ENCODE data around the gene INSM2.

The INSM2 gene, protein sequence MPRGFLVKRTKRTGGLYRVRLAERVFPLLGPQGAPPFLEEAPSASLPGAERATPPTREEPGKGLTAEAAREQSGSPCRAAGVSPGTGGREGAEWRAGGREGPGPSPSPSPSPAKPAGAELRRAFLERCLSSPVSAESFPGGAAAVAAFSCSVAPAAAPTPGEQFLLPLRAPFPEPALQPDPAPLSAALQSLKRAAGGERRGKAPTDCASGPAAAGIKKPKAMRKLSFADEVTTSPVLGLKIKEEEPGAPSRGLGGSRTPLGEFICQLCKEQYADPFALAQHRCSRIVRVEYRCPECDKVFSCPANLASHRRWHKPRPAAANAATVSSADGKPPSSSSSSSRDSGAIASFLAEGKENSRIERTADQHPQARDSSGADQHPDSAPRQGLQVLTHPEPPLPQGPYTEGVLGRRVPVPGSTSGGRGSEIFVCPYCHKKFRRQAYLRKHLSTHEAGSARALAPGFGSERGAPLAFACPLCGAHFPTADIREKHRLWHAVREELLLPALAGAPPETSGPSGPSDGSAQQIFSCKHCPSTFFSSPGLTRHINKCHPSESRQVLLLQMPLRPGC

DNA sequence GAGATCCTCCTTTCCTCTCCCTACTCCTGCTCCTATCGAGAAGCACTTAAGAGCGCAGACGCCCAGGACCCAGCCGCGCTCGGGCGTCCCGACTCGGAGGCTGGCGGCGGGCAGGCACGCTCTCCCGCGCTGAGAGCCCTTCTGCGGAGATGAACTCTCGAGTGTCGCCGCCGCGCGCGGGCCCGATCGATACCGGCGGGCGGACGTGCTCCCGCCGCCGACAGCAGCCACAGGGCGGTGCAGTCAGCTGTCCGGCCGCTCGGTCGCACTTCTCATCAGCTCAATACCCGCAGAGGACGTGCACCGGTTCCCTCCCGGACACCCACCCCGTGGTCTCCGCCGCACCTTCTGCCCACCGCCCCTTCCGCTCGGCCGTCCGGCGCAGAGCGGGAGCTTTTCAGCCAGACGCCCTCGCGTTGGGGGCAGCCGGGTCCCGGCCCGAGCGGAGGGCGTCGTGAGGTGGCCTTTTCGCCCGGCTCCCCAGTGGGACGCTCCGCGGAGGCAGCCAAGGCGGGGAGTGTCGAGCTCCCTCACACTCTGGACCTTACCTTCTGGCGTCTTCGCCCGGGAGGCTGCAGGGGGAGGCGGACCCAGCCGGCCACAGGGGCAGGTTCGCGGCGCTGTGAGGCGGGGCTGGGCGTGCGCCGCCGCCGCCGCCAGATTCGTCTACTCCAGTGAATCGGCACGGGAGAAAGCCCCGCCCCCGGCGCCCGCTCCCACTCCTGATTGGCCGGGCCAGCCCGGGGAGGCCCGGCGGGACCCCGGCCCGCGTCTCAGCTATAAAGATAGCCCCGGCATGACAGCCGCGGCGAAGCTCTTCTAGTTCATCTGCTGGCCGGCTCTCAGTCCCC, at the start of gene INSM2:
INSM2 (plus strand) TSS at position 808 of the 851 bp plus-strand sequence. CDS start 89 bp downstream, outside the sequence.
- DNase-seq: peak; percentile 51

DNA sequence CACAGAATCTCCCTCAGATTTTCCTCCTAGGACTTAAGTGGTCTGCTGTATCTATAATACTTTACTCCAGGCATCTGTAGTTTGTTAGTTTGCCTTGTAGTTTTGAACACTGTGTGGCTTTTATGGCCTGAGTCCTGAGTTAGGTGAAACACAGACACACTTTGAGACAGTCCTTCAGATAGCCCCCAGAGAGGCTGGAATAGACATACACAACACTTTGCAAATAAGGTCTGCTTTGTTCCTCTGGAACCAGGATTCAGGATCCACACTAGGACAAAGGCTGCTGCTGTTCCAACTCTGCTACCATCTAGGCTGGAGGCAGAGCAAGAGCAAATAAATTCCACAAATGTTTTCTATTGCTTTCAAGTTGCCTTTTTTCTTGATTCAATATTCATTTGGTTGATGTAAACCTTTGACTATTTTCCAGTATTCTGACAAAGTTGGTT, 41.4 kb upstream of the INSM2 start:
- DNase-seq: no peak

DNA sequence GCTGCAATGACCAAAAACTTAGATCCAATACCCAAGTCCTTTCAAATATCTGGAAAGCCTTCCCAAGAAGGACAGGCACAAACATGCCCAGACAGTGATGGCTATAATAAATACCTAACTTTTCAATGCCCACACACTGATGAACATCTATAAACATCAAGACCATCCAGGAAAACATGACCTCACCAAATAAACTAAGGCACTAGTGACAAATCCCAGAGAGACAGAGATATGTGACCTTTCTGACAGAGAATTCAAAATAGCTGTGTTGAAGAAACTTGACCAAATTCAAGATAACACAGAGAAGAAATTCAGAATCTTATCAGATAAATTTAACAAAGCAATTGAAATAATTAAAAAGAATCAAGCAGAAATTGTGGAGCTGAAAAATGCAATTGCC, 38.7 kb upstream of the INSM2 start:
- no peak for DNase-seq

DNA sequence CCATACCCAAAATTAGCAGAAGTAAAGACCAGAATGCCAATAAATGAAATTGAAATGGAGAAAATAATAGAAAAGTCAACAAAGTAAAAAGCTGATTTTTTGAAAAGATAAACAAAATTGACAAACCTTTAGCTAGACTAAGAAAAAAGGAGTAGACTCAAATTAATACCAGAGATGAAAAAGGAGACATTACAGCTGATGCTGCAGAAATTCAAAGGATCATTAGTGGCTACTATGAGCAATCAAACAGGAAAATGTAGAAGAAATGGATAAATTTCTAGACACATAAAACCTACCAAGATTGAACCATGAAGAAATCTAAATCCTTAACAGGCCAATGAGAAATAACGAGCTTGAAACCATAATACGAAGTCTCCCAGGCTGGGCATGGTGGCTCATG, 34.8 kb upstream of the INSM2 start:
- DNase-seq: no peak

DNA sequence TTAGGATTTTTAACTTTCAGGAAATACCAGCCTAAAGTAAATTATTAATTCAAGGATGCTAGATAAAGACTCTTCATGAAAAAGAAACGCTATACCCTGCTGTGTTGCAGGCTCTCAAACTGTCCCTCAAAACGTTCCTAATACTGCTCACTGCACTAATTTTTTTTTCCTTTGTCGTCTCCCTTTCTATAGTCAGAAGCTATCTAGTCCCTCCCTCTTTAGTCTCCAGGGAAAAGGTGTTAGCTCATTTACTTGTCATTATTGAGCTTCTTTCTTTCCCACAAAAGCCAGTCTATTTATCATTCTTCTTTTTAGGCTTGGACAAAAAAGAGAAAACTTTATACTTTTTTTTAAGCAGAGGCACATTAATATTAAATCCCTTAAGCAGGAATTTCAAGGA, 30.3 kb upstream of the INSM2 start:
- DNase-seq: no peak

DNA sequence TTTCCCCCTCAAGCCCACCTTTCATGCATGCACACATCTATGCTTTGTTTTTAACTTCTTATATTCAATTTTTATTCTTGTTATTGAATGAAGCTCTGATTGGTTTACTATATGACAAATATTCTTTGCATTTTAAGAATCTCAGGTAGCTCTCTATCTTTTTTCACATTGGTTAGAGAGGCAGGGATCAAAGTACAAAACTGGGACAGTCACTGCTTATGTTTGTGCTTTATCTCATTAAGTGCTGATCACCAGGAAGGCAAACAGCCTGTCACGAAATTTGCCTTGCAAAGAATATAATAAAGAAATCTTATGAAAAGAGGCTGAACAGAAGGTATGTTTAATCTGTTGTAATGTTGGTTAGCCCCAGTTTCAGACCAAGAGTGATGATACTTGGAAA, 29.7 kb upstream of the INSM2 start:
- no peak for DNase-seq

DNA sequence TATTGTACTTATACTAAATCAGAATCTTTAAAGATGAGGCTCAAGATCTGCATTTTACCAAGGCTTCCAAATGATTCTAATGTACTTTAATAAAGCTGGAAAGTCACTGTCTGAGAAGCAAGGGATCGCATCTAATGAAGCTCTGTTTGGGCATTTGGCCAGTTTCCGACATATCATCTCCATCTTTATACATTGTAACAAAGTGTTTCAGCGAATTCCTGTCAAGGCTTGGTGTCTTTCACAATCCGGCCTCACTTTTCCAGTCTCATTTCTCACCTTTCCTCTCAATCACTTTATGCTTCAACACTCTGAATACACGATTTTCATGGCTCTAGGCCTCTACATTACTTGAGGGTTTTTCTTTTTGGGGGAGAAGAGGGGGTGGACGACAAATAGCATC, 27.5 kb upstream of the INSM2 start:
- DNase-seq: no peak

DNA sequence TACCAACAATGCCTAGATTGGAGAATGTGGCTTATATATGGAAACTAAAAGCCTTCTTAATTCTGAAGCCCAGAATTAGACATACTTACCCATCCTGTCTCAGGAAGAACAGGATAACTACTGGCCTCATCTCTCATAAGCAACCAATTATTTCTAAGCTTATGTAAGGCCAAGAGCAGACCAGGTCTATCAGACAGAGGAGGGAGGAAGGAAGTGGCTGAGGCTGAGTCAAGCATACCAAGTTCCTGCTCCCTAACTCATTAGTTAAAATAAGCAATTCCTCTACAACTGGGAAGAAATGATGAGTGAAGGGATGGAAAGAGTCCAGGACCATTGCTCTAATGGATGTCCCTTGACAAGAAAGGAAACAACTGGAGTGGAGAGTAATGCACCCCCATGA, 27.0 kb upstream of the INSM2 start:
- no peak for DNase-seq

DNA sequence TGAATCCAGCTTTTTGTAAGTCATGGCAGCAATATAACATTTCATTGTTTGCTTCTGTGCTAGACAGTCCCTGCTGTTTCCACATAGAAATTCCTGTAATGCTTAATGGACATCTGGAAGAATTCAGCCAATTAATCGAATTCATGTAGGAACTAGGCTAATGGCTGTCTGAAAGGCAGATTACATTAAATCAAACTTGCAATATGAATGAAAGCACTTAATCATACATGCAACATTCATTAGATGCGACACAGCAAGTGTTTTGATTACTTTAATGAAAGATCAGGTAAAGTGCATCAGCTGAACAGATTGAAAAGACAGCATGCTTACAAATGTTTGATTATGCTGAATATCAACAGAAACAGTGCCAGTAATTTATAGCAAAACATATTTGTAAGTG, 24.1 kb upstream of the INSM2 start:
- no peak for DNase-seq

DNA sequence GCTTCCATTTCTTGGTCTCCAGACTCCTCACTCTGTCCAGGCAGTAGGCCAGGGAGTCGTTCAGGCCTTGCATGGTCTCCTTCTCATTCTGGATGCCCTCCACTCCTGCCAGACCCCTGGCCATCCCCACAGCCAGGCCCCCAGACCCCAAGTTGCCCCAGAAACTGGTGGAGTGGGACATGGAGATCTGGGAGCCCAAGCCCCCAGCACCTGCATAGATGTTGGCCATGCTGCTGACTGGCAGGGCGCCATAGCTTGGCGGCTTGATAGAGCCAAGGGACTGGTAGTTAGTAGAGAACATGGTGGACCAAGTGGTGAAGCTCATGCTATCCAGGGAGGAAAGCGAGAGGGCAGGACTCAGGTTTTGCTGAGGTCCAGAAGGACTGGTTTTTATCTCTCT, 21.2 kb upstream of the INSM2 start:
- DNase-seq: no peak

DNA sequence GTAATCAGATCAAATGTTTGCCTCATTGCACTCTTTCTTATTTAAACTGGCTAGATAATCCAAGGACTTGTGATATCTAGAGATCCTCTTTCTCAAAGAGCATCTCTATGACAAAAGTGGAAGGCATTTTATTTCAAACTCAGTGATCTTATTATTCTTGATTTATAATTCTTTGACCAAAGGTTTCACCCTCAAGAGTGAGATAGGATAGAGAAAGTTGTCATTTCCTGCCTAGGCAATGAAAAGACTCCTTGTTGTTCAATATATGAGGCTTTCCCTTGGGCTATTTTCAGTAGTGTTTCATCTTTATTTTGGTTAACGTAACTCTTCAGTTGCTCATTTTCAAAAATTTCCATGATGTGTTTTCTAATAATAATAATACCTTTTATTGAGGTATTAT, 18.0 kb upstream of the INSM2 start:
- DNase-seq: no peak

DNA sequence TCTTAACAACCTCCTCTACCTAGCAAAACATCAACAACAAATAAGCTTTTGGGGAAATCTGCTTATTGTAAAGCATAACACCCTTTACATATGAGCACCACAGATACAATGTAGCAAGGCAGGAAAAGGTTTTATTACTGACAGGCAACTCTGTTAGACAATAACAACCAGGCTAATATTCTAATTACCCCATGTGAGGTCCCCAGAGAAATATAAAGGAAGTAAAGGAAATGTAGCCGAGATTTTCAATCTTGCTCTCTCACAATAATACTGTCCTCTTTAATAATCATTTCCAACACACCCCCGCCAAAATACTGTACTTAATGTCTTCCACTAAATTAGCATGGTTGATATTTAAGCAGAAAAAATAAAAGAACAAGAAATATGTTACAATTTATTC, 14.0 kb upstream of the INSM2 start:
- DNase-seq: no peak

DNA sequence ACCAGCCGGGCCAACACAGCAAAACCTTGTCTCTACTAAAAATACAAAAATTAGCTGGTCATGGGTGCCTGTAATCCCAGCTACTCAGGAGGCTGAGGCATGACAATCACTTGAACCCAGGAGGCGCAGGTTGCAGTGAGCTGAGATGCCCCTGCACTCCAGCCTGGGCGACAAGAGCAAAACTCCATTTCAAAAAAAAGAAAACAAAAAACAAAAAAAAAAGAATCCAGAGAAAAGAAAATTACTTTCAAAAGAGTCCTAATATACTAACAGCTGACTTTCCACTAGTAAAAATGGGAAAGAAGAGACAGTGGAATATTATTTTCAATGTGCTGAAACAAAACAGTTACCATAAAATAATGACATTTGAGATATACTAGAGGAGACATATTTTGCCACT, 8.3 kb upstream of the INSM2 start:
- DNase-seq: no peak

DNA sequence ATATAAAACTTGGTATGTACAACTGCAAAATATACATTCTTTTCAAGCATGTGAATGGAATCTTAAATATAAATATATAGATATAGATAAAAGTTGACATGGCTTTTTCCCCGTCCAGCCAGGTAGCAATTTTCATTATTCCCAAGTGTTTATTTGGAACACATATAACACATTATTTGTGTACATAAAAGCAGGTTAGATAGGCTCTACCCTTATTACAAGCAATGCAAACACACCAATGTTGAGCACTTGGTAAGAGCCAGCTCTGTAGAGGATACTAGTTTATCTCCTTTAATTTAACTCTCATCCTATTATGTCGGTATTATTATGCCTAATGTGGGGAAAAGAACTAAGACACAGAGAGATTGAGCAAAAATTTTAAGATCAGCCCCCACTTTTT, 7.0 kb upstream of the INSM2 start:
- no peak for DNase-seq

DNA sequence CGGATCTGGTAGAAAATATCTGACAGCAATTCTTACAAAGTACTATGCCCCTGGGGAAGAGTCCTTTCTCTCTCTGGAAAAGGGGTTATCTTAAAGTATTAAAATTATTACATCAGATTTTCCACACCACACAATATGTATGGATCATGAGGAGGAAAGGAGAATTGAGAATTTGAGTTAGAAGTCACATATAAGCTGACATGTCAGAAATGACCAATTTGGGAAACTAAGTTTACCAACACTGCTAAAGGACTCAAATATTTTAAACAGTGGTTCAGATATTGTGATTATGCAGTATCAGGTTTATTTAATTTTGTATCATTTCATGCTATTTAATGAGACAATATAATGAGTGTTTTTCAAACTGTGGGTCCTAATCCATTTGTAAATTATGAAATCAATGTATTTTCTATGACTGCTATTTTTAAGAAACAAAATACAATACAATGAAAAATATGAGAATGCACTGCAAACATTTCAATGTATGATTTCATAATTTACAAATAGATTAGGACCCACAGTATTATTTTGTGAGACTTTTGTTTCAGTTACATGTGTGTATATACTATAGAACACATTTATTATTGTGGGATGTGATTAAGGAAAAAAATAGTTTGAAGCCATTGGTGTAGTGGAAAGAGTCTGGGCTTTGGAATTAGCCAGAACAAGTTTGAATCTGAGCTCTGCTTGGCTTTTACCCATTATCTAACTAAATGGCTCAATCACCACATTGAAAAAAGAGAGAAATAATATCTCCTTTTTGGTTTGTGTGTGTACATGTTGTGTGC, 1.8 kb upstream of the INSM2 start:
- DNase-seq: no peak

DNA sequence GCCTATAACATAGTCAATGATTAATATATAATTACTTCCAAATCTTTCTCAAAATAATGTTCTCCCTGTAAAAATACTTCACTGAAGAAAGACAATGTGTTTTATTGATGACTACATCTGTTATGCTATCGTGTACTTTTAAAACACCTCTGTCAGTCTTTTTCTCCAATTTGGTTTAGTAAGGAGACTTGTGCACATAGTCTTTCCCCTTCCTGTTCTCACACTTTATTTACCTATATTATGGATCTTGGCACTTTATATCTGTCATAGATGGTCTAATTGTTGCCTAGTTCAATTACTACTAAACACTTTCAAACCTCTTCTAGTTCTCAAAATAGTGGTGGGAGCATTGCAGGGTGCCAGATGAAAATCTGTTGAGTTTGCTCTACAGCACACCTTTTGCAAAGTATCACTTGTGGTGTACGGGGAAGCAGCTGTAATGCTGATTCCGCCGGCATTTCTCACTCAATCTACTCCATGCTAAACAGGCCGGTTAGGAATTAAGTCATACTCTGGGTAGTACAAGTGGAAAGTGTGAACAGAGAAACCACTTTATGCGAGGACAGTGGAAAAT, 1.1 kb upstream of the INSM2 start:
- DNase-seq: no peak

DNA sequence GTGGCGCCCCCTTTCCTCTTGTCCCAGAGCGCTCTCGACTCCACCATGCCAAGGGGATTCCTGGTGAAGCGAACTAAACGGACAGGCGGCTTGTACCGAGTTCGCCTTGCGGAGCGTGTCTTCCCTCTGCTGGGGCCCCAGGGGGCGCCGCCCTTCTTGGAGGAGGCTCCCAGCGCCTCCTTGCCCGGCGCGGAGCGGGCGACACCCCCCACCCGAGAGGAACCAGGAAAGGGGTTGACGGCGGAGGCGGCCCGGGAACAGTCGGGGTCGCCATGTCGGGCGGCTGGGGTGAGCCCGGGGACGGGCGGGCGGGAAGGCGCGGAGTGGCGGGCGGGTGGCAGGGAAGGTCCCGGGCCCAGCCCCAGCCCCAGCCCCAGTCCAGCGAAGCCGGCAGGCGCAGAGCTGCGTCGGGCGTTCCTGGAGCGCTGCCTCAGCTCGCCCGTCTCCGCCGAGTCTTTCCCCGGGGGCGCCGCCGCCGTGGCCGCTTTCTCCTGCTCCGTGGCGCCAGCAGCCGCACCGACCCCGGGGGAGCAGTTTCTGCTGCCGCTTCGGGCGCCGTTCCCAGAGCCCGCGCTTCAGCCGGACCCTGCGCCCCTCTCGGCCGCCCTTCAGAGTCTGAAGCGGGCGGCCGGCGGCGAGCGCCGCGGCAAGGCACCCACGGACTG, 376 bp downstream of the INSM2 start:
- no peak for DNase-seq

DNA sequence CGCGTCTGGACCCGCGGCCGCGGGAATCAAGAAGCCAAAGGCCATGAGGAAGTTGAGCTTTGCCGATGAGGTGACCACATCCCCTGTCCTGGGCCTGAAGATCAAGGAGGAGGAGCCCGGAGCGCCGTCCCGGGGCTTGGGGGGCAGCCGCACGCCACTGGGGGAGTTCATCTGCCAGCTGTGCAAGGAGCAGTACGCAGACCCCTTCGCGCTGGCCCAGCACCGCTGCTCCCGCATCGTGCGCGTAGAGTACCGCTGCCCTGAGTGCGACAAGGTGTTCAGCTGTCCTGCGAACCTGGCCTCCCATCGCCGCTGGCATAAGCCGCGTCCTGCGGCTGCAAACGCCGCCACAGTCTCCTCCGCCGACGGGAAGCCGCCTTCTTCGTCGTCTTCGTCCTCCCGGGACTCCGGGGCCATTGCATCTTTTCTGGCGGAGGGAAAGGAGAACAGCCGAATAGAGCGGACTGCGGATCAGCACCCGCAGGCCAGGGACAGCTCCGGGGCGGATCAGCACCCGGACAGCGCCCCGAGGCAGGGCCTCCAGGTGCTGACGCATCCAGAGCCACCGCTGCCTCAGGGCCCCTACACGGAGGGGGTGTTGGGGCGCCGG, 1.0 kb downstream of the INSM2 start:
- peak; percentile 55 for DNase-seq

DNA sequence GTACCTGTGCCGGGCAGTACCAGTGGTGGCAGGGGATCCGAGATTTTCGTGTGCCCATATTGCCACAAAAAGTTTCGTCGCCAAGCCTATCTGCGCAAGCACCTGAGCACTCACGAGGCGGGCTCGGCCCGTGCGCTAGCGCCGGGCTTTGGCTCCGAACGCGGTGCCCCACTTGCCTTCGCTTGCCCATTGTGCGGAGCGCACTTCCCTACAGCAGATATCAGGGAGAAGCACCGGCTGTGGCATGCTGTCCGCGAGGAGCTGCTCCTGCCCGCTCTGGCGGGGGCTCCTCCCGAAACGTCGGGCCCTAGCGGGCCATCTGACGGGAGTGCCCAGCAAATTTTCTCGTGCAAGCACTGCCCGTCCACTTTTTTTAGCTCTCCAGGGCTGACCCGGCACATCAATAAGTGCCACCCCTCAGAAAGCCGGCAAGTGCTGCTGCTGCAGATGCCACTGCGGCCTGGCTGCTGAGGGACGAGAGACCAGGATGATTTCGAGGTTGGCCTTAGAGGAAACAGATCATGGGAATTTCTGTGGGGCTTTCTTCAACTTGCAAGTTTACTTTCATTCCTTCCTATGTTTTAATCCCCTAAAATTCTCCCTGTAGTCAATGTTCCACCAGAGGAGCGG, 1.6 kb downstream of the INSM2 start:
- no peak for DNase-seq

DNA sequence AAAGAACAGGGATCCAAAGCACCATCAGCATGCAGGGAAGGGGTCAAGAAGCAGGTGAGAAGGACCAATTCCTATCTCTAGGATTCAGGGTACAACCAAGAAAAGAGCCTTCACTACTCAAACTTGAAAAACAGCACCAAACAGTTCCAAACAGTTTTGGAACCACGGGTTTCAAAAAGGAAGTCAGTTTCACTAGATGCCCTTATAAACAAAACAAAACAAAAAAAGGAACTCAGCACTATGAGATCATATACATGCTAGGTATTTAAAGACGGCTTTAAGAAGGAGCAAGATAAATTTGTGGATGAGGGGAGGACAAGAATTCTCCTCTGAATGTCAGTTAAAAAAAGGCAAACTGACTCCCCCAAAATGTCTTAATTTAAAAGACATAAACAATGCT, 6.0 kb downstream of the INSM2 start:
- DNase-seq: no peak

DNA sequence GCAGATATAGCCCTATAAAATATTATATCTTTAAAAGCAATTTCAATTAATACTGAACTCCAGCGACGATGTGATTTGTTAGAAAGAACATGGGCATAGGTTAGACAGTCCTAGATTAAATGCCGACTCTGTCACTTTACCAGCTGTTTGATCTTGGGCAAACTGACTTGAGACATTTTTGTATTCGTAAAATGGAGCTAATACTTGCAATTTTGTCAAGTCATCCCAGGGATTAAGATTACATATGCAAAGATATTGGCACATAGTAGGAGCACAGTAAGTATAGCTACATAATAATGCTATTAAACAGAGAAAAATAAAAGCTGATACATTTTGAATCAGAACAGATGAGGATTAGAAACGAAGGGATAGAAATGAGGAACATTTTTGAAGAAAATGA, 9.0 kb downstream of the INSM2 start:
- DNase-seq: no peak

Data from CD4-positive, alpha-beta T cell treated with Interleukin-21 for 1 hour (primary cell).